Measurements from ENCODE around the gene PHRF1.

The PHRF1 gene

GRCh38 chr11:575996-576768 is at the start of gene PHRF1:
Gene PHRF1 (plus strand): TSS chr11:576470. CDS start chr11:581513, 5,043 bp downstream.
- peak; percentile 83 for DNase-seq (ENCODE audit: low read depth)

- DNase-seq (ENCODE audit: low read depth), result no peak
Measured at GRCh38 chr11:528166-528814, 48.0 kb upstream of the PHRF1 start.

- DNase-seq (ENCODE audit: low read depth), result no peak
Measured at GRCh38 chr11:528815-529727, 47.2 kb upstream of the PHRF1 start.

GRCh38 chr11:529728-530411 is 46.4 kb upstream of the PHRF1 start:
- DNase-seq (ENCODE audit: low read depth), result no peak

- DNase-seq (ENCODE audit: low read depth), result no peak
Measured at GRCh38 chr11:530960-531831, 45.1 kb upstream of the PHRF1 start.

GRCh38 chr11:531919-532526 is 44.2 kb upstream of the PHRF1 start:
- DNase-seq (ENCODE audit: low read depth), result no peak

GRCh38 chr11:532527-532985 is 43.7 kb upstream of the PHRF1 start:
- no peak for DNase-seq (ENCODE audit: low read depth)

GRCh38 chr11:532986-533585 is 43.2 kb upstream of the PHRF1 start:
- DNase-seq (ENCODE audit: low read depth), result no peak

- no peak for DNase-seq (ENCODE audit: low read depth)
Measured at GRCh38 chr11:533586-534395, 42.5 kb upstream of the PHRF1 start.

- no peak for DNase-seq (ENCODE audit: low read depth)
Measured at GRCh38 chr11:534396-535209, 41.7 kb upstream of the PHRF1 start.

GRCh38 chr11:535210-535518 is 41.1 kb upstream of the PHRF1 start:
- no peak for DNase-seq (ENCODE audit: low read depth)

- peak; percentile 63 for DNase-seq (ENCODE audit: low read depth)
Measured at GRCh38 chr11:535519-536454, 40.5 kb upstream of the PHRF1 start, which contains the start of gene HRAS. Gene HRAS (minus strand): TSS chr11:535576.

GRCh38 chr11:536841-537621 is 39.2 kb upstream of the PHRF1 start, which contains the start of gene LRRC56:
Gene LRRC56 (plus strand): TSS chr11:537527. CDS start chr11:540685, 3,158 bp downstream.
- DNase-seq (ENCODE audit: low read depth), result no peak

GRCh38 chr11:537622-538430 is 38.4 kb upstream of the PHRF1 start:
- no peak for DNase-seq (ENCODE audit: low read depth)

- DNase-seq (ENCODE audit: low read depth), result no peak
Measured at GRCh38 chr11:538431-539051, 37.7 kb upstream of the PHRF1 start.
